Pancreas (tissue), 10 donors: ENCODE results near the gene LONP2. TPM values are rescaled to one million over a fixed set of nuclear protein-coding genes. Genes with fewer than 3 reads are reported as not detected.

Source experiments
- ATAC-seq, 4 donors: fragments of 200-7000 bp; cut with Tn5 transposase; one replicate each; pipeline versions ENCODE4 v1.8.0 to v1.9.1; 2020; ENCODE audit warnings: mild to moderate bottlenecking in 4 of 4, moderate library complexity in 4 of 4
- DNase-seq, 6 donors: peaks; one replicate each; pipeline ENCODE4 v3.0.0-alpha.2; 2020
- FAIRE-seq: peaks from 2 replicates; lab custom pipeline; 2012; peaks lifted over from hg19 to GRCh38; lab: Jason Lieb, UNC
- H3K27ac ChIP-seq, 4 donors: fragments of 200-600 bp; sonication (generic); 1 replicate in 3 of 4; 2 replicates in 1 of 4; pipeline versions ENCODE4 v1.5.0 to v1.8.0; 2020
- H3K27me3 ChIP-seq, 4 donors: fragments of 200-600 bp; one replicate each; pipeline ENCODE4 v1.8.0; 2021
- H3K36me3 ChIP-seq, 3 donors: fragments of 200-600 bp; sonication (generic) in 1 of 3; one replicate each; pipeline versions ENCODE4 v1.5.0 to v1.8.0; 2020 to 2021
- H3K4me1 ChIP-seq, 3 donors: fragments of 200-600 bp; one replicate each; pipeline ENCODE4 v1.8.0; 2021
- H3K4me3 ChIP-seq, 4 donors: fragments of 200-600 bp; sonication (generic) in 2 of 4; one replicate each; pipeline versions ENCODE4 v1.5.0 to v1.8.0; 2020 to 2021
- H3K9me3 ChIP-seq, 4 donors: fragments of 200-600 bp; one replicate each; pipeline ENCODE4 v1.8.0; 2021
- CTCF ChIP-seq, 4 donors: fragments of 200-600 bp; sonication (generic) in 3 of 4; IDR thresholded peaks; one replicate each; pipeline versions ENCODE4 v1.5.0 to v1.8.0; 2021; ENCODE audit warnings: antibody characterized with exemption in 4 of 4
- WGBS, 2 donors: extraction: QIAGEN DNeasy Blood & Tissue Kit; methylation state at CpG; one replicate each; pipeline ENCODE4 v1.1.7; 2013; 5-methylcytosine and 5-hydroxymethylcytosine counted together
- intact Hi-C, 3 donors: fragments of 100-400 bp; cut with DNase I; formaldehyde crosslinking; loops; one replicate each; pipeline versions ENCODE4 v1.11.1 to v1.14.2; 2022
- polyA plus RNA-seq, 2 donors: library from polyadenylated mRNA; stranded (reverse); fragments of 200-250 nt; gene quantifications; one replicate each; pipeline ENCODE4 v1.2.3, GENCODE V29; 2013
- total RNA-seq, 6 donors: library from RNA; stranded (reverse); fragmentation: NEBNext Ultra II Directional in 4 of 6; extraction: Animal tissue kit (Norgen Biotek cat#: 25700) in 4 of 6; gene quantifications; one replicate each; pipeline versions ENCODE4 v1.2.1 to v1.2.4, GENCODE V29; 2021 to 2023
- donor health status: healthy with polysubstance abuse.
- donor health status: DM: no; HTN: no; CAD: no; lungs with moderate emphysema.
- donor health status: DM: no; HTN: no; CAD: no.
- donor health status: control.
- donor health status: control.
- donor health status: Bipolar disorder and iron deficiency.
- donor health status: DM: yes; HTN: yes; CAD: no.
- donor health status: DM: no; HTN: no; CAD: no.
- donor health status: DM: no; HTN: no; CAD: no.
- donor health status: DM: yes; HTN: yes; CAD: no.

The LONP2 gene
- total and polyA plus RNA-seq, 8 donors: 31.4 to 49.1 (median 41.6) TPM

GRCh38 chr16:48246066-48246465 lies 2.0 kb downstream of the LONP2 start:
- no peak for DNase-seq
- no peak for TF ChIP-seq CTCF (IDR thresholded peaks at IDR 0.05)
- no peaks in the 10 kb centered on the region for H3K36me3 ChIP-seq
- no peaks in the 10 kb centered on the region for H3K27me3 ChIP-seq
- no peak for ATAC-seq
- 4 to 9% methylated on average over 2 of the region's 2 CpGs for WGBS, 2 donors
- FAIRE-seq: no peak
- no peaks in the 10 kb centered on the region for H3K9me3 ChIP-seq
- H3K4me3 ChIP-seq: peak overlapping the region in 3 of 4 donors; percentile 60 to 96 (median 93)
- H3K27ac ChIP-seq: peak overlapping the region in 2 of 4 donors; percentile 13 to 91
- peaks cover 18 to 33% (median 26%) of the 10 kb centered on the region in 3 donors for H3K4me1 ChIP-seq
- intact Hi-C loops: no loop called here

- 9 to 16% methylated on average over 4 of the region's 4 CpGs for WGBS, 2 donors
- H3K4me1 ChIP-seq: peaks cover 30 to 46% (median 39%) of the 10 kb centered on the region in 3 donors
Measured at GRCh38 chr16:48247311-48247710, 3.2 kb downstream of the LONP2 start, which contains the start of gene ABCC11. Gene ABCC11, minus strand, starts transcription at chr16:48247539. Its CDS starts 15,618 bp downstream, at chr16:48231921.

GRCh38 chr16:48250520-48251278 lies 6.6 kb downstream of the LONP2 start:
- no peak for TF ChIP-seq CTCF (IDR thresholded peaks at IDR 0.05)
- FAIRE-seq (peak; percentile 23), DNase-seq (no peak), ATAC-seq (peak; percentile 51 to 79 (median 58))
- Histone ChIP-seq H3K4me3 (no peak overlapping the region), H3K27ac (peak overlapping the region in 1 of 4 donors; percentile 34), H3K36me3 (no peaks in the 10 kb centered on the region), H3K4me1 (peaks cover 34 to 43% (median 35%) of the 10 kb centered on the region in 3 donors), H3K27me3 (no peaks in the 10 kb centered on the region), H3K9me3 (no peaks in the 10 kb centered on the region)
- 60 to 63% methylated on average over 5 of the region's 5 CpGs for WGBS, 2 donors
- intact Hi-C loops: no loop called here

More at GRCh38 chr16:48247311-48247710, 3.2 kb downstream of the LONP2 start, which contains the start of gene ABCC11:
- no peak for TF ChIP-seq CTCF (IDR thresholded peaks at IDR 0.05)
- no peaks in the 10 kb centered on the region for H3K27me3 ChIP-seq
- no peak for ATAC-seq
- no peak for FAIRE-seq
- no peaks in the 10 kb centered on the region for H3K9me3 ChIP-seq
- intact Hi-C loops: no loop called here
- H3K27ac ChIP-seq: peak within 1 kb of the TSS in 2 of 4 donors; percentile 13 to 91
- DNase-seq: no peak
- H3K36me3 ChIP-seq: no peaks in the 10 kb centered on the region
- peak within 1 kb of the TSS in 3 of 4 donors; percentile 8 to 96 (median 93) for H3K4me3 ChIP-seq

GRCh38 chr16:48252013-48252412 lies 7.9 kb downstream of the LONP2 start:
- no peak for FAIRE-seq
- ATAC-seq: peak; percentile 49 to 75 (median 68)
- WGBS, 2 donors: 17 to 18% methylated on average over 5 of the region's 5 CpGs
- intact Hi-C loops: no loop called here
- Histone ChIP-seq H3K9me3 (no peaks in the 10 kb centered on the region), H3K27me3 (no peaks in the 10 kb centered on the region), H3K27ac (peak overlapping the region in 1 of 4 donors; percentile 34), H3K36me3 (no peaks in the 10 kb centered on the region), H3K4me3 (no peak overlapping the region), H3K4me1 (peaks cover 21 to 30% (median 24%) of the 10 kb centered on the region in 3 donors)
- peak in 2 of 6 donors; percentile 17 to 18 for DNase-seq
- no peak for TF ChIP-seq CTCF (IDR thresholded peaks at IDR 0.05)
